ENCODE measurements around the gene RNF186.

DNA sequence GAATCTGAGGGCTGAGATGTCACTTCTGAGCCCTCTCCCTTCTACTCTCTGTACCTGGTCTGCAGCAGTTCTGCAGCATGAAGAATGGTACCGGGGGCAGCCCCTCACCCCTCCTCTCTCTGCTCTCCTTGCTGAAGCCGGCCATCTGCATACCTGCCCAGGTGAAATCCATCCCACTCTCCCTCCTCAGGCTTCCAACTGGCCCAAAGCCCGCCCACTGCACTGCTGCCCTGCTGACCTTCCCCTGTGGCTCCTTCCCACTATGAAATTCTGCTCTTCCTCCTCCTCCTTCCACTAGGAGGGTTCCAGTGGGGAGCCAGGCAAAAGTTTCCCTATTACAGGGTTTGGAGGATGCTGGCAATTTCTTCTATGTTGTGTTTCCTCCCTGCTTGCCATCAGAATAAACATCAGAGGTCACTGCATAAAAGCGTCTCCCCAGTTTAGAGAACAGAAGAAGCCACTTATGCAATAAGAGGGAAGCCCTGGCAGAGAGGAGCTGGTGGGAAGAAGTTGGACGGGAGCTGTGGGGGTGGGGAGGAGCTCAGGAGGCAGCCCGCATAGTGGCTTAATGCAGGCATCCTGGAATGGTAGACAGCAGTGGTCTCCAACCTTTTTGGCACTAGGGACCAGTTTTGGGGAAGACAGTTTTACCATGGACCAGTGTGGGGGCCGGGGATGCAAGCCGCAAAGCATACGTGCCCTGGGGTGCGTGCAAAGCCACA lies 45.7 kb downstream of the RNF186 start:
- TF ChIP-seq, protein P1, sequence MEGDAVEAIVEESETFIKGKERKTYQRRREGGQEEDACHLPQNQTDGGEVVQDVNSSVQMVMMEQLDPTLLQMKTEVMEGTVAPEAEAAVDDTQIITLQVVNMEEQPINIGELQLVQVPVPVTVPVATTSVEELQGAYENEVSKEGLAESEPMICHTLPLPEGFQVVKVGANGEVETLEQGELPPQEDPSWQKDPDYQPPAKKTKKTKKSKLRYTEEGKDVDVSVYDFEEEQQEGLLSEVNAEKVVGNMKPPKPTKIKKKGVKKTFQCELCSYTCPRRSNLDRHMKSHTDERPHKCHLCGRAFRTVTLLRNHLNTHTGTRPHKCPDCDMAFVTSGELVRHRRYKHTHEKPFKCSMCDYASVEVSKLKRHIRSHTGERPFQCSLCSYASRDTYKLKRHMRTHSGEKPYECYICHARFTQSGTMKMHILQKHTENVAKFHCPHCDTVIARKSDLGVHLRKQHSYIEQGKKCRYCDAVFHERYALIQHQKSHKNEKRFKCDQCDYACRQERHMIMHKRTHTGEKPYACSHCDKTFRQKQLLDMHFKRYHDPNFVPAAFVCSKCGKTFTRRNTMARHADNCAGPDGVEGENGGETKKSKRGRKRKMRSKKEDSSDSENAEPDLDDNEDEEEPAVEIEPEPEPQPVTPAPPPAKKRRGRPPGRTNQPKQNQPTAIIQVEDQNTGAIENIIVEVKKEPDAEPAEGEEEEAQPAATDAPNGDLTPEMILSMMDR (IDR thresholded peaks at IDR 0.05), result no peak
- TF ChIP-seq POLR2A (IDR thresholded peaks at IDR 0.05), result no peak

Data from Peyer's patch (tissue), 4 donors.